ENCODE results near the gene NCAPH2. TPM values are rescaled to one million over a fixed set of nuclear protein-coding genes. Genes with fewer than 3 reads are reported as not detected.

Gene NCAPH2
- total and polyA plus RNA-seq, 7 donors: 19.2 to 26.3 (median 22.0) TPM

DNA sequence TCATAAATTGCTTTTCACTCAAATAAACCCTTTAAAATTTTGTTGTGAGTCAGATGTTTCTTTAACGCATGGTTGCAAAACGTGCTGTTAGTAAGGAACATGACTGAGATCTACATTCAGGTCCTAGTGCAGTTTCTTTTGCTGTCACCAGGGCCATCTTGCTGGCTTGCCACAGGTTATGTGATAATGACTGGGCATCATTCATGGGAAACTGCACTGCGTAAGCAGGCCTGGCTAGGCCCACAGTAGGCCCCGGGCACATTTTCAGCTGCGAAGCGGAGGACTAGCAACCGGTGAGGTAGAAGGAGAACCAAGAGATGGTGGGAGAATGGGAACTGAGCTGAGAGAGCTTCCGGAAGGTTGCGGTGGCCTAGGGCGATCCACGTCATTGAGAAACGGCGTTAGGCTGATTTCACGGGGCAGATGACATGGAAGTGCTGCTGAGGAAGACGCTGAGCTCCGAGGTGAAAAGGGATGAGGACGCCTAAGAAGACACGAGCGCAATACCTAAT lies 34.4 kb downstream of the NCAPH2 start:
- ATAC-seq (no peak), DNase-seq (peak in 1 of 2 donors; percentile 54)
- no peaks in the 10 kb centered on the region for H3K9me3 ChIP-seq
- no peaks in the 10 kb centered on the region for H3K36me3 ChIP-seq (ENCODE audit: insufficient read depth in 1 of 2, low read depth in 1 of 2)
- TF ChIP-seq, protein P1, sequence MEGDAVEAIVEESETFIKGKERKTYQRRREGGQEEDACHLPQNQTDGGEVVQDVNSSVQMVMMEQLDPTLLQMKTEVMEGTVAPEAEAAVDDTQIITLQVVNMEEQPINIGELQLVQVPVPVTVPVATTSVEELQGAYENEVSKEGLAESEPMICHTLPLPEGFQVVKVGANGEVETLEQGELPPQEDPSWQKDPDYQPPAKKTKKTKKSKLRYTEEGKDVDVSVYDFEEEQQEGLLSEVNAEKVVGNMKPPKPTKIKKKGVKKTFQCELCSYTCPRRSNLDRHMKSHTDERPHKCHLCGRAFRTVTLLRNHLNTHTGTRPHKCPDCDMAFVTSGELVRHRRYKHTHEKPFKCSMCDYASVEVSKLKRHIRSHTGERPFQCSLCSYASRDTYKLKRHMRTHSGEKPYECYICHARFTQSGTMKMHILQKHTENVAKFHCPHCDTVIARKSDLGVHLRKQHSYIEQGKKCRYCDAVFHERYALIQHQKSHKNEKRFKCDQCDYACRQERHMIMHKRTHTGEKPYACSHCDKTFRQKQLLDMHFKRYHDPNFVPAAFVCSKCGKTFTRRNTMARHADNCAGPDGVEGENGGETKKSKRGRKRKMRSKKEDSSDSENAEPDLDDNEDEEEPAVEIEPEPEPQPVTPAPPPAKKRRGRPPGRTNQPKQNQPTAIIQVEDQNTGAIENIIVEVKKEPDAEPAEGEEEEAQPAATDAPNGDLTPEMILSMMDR (IDR thresholded peaks at IDR 0.05): no peak
- 90 to 93% (median 91%) methylated on average over 19 of the region's 19 CpGs for WGBS, 3 donors
- H3K4me3 ChIP-seq: no peak overlapping the region
- intact Hi-C loops (cut with DNase I): no loop called here
- peaks cover 5% of the 10 kb centered on the region for H3K4me1 ChIP-seq
- peaks cover 0 to 40% (median 15%) of the 10 kb centered on the region in 3 donors for H3K27me3 ChIP-seq (ENCODE audit: insufficient read depth in 3 of 3, low read length in 2 of 3)
- no peak overlapping the region for H3K27ac ChIP-seq

DNA sequence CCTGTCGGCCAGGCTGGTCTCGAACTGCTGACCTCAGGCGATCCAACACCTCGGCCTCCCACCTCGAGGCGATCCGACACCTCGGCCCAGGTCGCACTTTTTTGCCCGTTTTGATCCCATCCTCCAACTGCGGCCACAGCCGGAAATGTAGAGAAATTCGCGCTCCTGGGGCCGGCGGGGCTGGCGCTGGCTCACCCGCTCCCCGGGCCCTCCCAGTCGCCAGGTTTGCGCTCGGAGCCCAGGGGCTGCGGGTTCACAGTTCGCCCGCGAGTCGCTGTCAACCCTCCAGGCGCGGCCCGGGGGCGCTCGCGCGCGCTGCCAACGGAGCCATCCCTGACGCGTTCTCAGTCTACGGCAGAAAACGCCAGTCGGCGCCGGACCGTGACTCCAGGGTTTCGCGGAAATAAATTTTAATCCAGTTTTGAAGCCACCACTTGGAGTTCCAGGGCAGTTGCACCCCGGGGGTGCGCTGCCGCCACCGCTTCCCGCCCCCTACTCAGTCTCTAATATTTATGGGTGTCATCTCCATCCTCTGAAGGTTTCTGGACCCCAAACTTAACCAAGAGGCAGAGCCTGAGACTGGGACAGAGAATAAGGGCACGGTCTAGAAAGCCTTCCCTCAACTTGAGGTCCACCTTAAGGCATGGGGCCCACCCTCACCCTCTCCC lies 36.2 kb downstream of the NCAPH2 start:
- Histone ChIP-seq H3K27ac (no peak overlapping the region), H3K36me3 (ENCODE audit: insufficient read depth in 1 of 2, low read depth in 1 of 2) (no peaks in the 10 kb centered on the region), H3K4me3 (peak overlapping the region; percentile 52), H3K9me3 (no peaks in the 10 kb centered on the region), H3K27me3 (ENCODE audit: insufficient read depth in 3 of 3, low read length in 2 of 3) (peaks cover 0 to 53% (median 27%) of the 10 kb centered on the region in 3 donors), H3K4me1 (peaks cover 2% of the 10 kb centered on the region)
- WGBS, 3 donors: 4 to 6% (median 4%) methylated on average over 51 to 52 of the region's 52 CpGs
- intact Hi-C loops (cut with DNase I): no loop called here
- peak; percentile 48 to 75 (median 62) for ATAC-seq
- TF ChIP-seq, protein P1 (IDR thresholded peaks at IDR 0.05): peak; percentile 44
- peak; percentile 76 to 85 for DNase-seq

DNA sequence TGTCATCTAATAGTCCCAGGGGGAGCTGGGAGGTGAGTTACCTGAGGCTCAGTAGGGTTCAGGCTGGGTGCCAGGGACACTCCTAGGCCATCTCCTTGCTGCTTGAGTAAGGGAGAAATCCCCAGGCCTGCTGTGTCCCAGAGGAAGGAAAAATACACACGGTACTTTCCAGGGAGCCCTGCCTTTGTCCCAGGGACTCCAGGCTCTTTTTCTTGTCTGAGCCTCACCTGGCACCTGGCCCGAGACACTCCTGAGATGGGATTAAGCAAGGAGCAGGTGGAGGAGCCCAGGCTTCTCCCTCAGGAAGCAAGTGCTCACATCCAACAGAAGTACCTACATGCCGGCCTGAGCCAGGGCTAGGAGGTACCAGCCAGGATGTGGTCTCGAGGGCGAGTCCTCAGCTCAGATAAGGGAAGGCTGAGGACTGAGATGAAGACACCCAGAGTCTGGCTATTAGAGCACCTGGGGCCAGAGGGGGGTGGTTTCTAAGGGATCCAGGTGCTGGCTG lies 36.8 kb downstream of the NCAPH2 start:
- no peak overlapping the region for H3K4me3 ChIP-seq

DNA sequence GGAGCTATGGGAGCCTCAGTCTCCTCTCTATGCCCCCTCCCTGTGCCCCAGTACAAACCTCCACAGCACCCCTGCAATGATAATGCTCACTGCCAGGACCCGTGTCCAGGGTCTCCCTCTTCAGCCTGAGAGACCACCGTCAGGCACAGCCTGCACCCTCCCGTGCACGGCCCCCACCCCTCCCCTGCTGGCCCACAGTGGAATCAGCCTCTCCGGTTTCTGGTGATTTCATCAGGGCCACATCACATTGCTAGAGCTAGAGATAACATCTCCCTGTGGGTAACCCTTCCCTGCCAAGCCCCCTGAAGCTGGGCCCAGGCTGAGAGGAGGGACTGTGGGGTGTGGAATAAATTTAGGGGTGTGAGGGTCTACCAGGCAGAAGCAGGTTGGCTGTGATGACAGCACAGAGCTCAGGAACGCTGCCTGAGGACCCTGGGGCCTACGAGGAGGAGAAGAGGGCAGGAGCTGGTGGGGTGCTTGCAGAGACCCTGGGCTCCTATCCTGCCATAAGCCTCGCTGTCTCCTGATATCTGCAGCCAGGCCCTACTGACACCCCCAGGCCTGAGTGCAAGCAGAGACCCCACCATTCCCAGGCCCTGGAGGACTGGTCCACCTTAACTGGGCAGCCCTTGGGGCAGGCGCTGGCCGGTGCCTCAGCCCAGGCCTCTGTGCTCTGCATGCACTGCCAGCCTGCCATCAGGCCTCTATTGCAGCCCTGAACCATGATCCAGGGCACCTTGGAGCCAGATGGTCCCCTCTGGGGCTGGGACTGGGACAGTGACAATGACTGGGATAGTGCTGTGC lies 37.7 kb downstream of the NCAPH2 start, which contains the start of gene KLHDC7B:
KLHDC7B (plus strand) TSS at position 378 of the 804 bp plus-strand sequence; CDS start at position 723, 345 bp downstream.
- TF ChIP-seq, protein P1 (IDR thresholded peaks at IDR 0.05): no peak
- Histone ChIP-seq H3K36me3 (ENCODE audit: insufficient read depth in 1 of 2, low read depth in 1 of 2) (no peaks in the 10 kb centered on the region), H3K4me1 (no peaks in the 10 kb centered on the region), H3K4me3 (no peak within 1 kb of the TSS), H3K27me3 (ENCODE audit: insufficient read depth in 3 of 3, low read length in 2 of 3) (peaks cover 0 to 59% (median 32%) of the 10 kb centered on the region in 3 donors), H3K9me3 (no peaks in the 10 kb centered on the region), H3K27ac (no peak within 1 kb of the TSS)
- intact Hi-C loops (cut with DNase I): no loop called here
- 62 to 77% (median 67%) methylated on average over 8 to 10 of the region's 10 CpGs for WGBS, 3 donors
- DNase-seq (peak in 1 of 2 donors; percentile 46), ATAC-seq (no peak)

More for the DNA sequence above, 36.8 kb downstream of the NCAPH2 start:
- Histone ChIP-seq H3K9me3 (no peaks in the 10 kb centered on the region), H3K27ac (no peak overlapping the region), H3K27me3 (ENCODE audit: insufficient read depth in 3 of 3, low read length in 2 of 3) (peaks cover 0 to 58% (median 31%) of the 10 kb centered on the region in 3 donors), H3K4me1 (no peaks in the 10 kb centered on the region), H3K36me3 (ENCODE audit: insufficient read depth in 1 of 2, low read depth in 1 of 2) (no peaks in the 10 kb centered on the region)
- peak in 1 of 2 donors; percentile 52 for DNase-seq
- 71 to 79% (median 77%) methylated on average over 5 of the region's 5 CpGs for WGBS, 3 donors
- intact Hi-C loops (cut with DNase I): no loop called here
- ATAC-seq: peak in 1 of 4 donors; percentile 4
- TF ChIP-seq, protein P1 (IDR thresholded peaks at IDR 0.05): no peak

Measured in psoas muscle (tissue), 8 donors.